B cell (primary cell): ENCODE measurements around the gene CCR2. TPM values are rescaled to one million over a fixed set of nuclear protein-coding genes. Genes with fewer than 3 reads are reported as not detected.

Experiments used
- ATAC-seq: fragments of 200-7000 bp; cut with Tn5 transposase; one replicate; pipeline ENCODE4 v1.10.0; 2021; ENCODE audit warnings: low read depth, mild to moderate bottlenecking, moderate number of reproducible peaks, moderate library complexity
- CTCF ChIA-PET: fragments of 350-600 bp; sonication (Branson Sonifier 250); formaldehyde crosslinking; loops from one replicate; lab custom pipeline; 2021; ENCODE audit warnings: antibody characterized with exemption, inconsistent platforms; lab: Charles Lee
- POLR2A ChIA-PET: fragments of 350-600 bp; sonication (Branson Sonifier 250); formaldehyde crosslinking; loops from one replicate; lab custom pipeline; 2021; ENCODE audit warnings: antibody characterized with exemption; lab: Charles Lee
- DNase-seq: peaks from one replicate; pipeline ENCODE4 v3.0.0; 2013
- H2AFZ ChIP-seq: 2 replicates; pipeline ENCODE4 v1.6.1; 2012; ENCODE audit warnings: mild to moderate bottlenecking, low read depth, low read length; ENCODE audit not compliant: insufficient read depth, poor library complexity, severe bottlenecking
- H3K27ac ChIP-seq, 2 donors: 1 replicate in 1 of 2; 2 replicates in 1 of 2; pipeline ENCODE4 v1.5.1; 2012 to 2013; ENCODE audit warnings: low read length in 2 of 2, mild to moderate bottlenecking in 2 of 2, moderate library complexity in 1 of 2
- H3K27me3 ChIP-seq, 4 experiments: fragments of 200-600 bp in 1 of 4; sonication (generic) in 1 of 4; replicated peaks in 1 of 4; 1 replicate in 2 of 4; 2 replicates in 2 of 4; pipeline versions ENCODE4 v1.6.1 to v1.7.0; 2013 to 2016; ENCODE audit warnings: low read length in 3 of 4, mild to moderate bottlenecking in 2 of 4, mixed read lengths in 1 of 4, moderate library complexity in 1 of 4; ENCODE audit not compliant: insufficient read depth in 4 of 4, control insufficient read depth in 3 of 4; ENCODE audit errors: control extremely low read depth in 1 of 4
- H3K36me3 ChIP-seq, 2 experiments: replicated peaks in 1 of 2; 1 replicate in 1 of 2; 2 replicates in 1 of 2; pipeline versions ENCODE4 v1.6.1 to v1.7.1; 2013; ENCODE audit warnings: low read length in 1 of 2; ENCODE audit not compliant: insufficient read depth in 2 of 2, control insufficient read depth in 1 of 2; ENCODE audit errors: control extremely low read depth in 1 of 2, extremely low read depth in 1 of 2
- H3K4me1 ChIP-seq, 2 donors: fragments of 200-600 bp in 1 of 2; sonication (generic) in 1 of 2; 1 replicate in 1 of 2; 2 replicates in 1 of 2; pipeline versions ENCODE4 v1.5.1 to v1.6.1; 2013 to 2017; ENCODE audit warnings: low read length in 2 of 2; ENCODE audit not compliant: control insufficient read depth in 2 of 2, insufficient read depth in 2 of 2
- H3K4me2 ChIP-seq: replicated peaks from 2 replicates; pipeline ENCODE3; 2012; ENCODE audit warnings: mild to moderate bottlenecking, low read depth, low read length; ENCODE audit not compliant: poor library complexity, severe bottlenecking
- H3K4me3 ChIP-seq, 5 experiments: fragments of 200-600 bp in 1 of 5; sonication (generic) in 1 of 5; 1 replicate in 3 of 5; 2 replicates in 2 of 5; pipeline versions ENCODE4 v1.5.1 to v1.7.0; 2011 to 2016; ENCODE audit warnings: low read length in 4 of 5, mild to moderate bottlenecking in 4 of 5, low read depth in 2 of 5, control low read depth in 1 of 5, moderate library complexity in 1 of 5; ENCODE audit not compliant: insufficient read depth in 1 of 5; ENCODE audit errors: control extremely low read depth in 1 of 5, extremely low read depth in 1 of 5
- H3K79me2 ChIP-seq: fragments of 200-600 bp; sonication (generic); one replicate; pipeline ENCODE4 v1.6.0; 2016; ENCODE audit warnings: low read length; ENCODE audit not compliant: control insufficient read depth, insufficient read depth
- H3K9ac ChIP-seq: fragments of 200-600 bp; sonication (generic); 2 replicates; pipeline ENCODE4 v1.6.1; 2017; ENCODE audit warnings: mild to moderate bottlenecking, low read length, moderate library complexity
- H3K9me3 ChIP-seq, 3 donors: one replicate each; pipeline versions ENCODE4 v1.6.1 to v1.7.1; 2013; ENCODE audit warnings: low read length in 2 of 3; ENCODE audit not compliant: control insufficient read depth in 2 of 3, insufficient read depth in 1 of 3; ENCODE audit errors: control extremely low read depth in 1 of 3
- H4K20me1 ChIP-seq: 2 replicates; pipeline ENCODE4 v1.6.0; 2012; ENCODE audit warnings: mild to moderate bottlenecking, low read length; ENCODE audit not compliant: insufficient read depth, control insufficient read depth, poor library complexity, severe bottlenecking
- H3K27ac Mint-ChIP-seq: one replicate; pipeline ENCODE4 v1.8.0; 2021; ENCODE audit warnings: mixed read lengths
- H3K27me3 Mint-ChIP-seq: one replicate; pipeline ENCODE4 v1.8.0; 2021; ENCODE audit warnings: mixed read lengths
- H3K4me1 Mint-ChIP-seq: one replicate; pipeline ENCODE4 v1.8.0; 2021; ENCODE audit warnings: mixed read lengths
- H3K4me3 Mint-ChIP-seq: one replicate; pipeline ENCODE4 v1.8.0; 2021; ENCODE audit warnings: mixed read lengths
- H3K9me3 Mint-ChIP-seq: one replicate; pipeline ENCODE4 v1.8.0; 2022; ENCODE audit warnings: mixed read lengths; ENCODE audit not compliant: insufficient read depth
- CTCF ChIP-seq: fragments of 200-600 bp; IDR thresholded peaks from one replicate; pipeline ENCODE4 v1.8.0; 2022; ENCODE audit warnings: antibody characterized with exemption, mild to moderate bottlenecking
- EZH2 ChIP-seq: IDR thresholded peaks from 2 replicates; pipeline ENCODE4 v1.6.1; 2012; ENCODE audit warnings: borderline replicate concordance, low read depth, mild to moderate bottlenecking, moderate library complexity, low read length; ENCODE audit not compliant: insufficient read depth, poor library complexity, severe bottlenecking
- WGBS: methylation state at CpG from one replicate; pipeline ENCODE4 v1.1.5; 2013; ENCODE audit warnings: missing lambda C conversion rate; ENCODE audit not compliant: insufficient coverage; 5-methylcytosine and 5-hydroxymethylcytosine counted together
- intact Hi-C: fragments of 100-400 bp; cut with micrococcal nuclease; formaldehyde crosslinking; loops from one replicate; pipeline ENCODE4 v1.10.0; 2022
- polyA plus RNA-seq: library from polyadenylated mRNA; depleted of rRNA; stranded (reverse); fragments of >200 nt; gene quantifications from 2 replicates; pipeline ENCODE4 v1.2.3, GENCODE V29; 2012
- total RNA-seq, 2 donors: library from RNA; stranded (reverse); fragments of 120-200 nt in 1 of 2; gene quantifications; 1 replicate in 1 of 2; 2 replicates in 1 of 2; pipeline versions ENCODE4 v1.2.3 to v1.2.4, GENCODE V29; 2013 to 2022

CCR2 gene
- total and polyA plus RNA-seq, 2 donors (not counting 1 experiment from before 2014, with no cell fraction given), result 0.34 to 0.82 TPM

DNA sequence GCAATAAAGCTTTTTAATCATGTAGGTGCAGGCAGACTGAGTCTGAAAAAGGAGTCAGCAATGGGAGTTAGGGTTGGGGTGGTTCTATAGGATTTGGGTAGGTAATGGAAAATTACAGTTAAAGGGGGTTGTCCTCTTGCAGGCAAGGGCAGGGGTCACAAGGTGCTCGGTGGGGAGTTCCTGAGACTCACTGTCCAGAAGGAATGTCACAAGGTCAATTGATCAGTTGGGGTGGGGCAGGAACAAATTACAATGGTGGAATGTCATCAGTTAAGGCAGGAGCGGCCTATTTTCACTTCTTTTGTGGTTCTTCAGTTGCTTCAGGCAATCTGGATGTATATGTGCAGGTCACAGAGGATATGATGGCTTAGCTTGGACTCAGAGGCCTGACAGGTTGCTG lies 39.1 kb downstream of the CCR2 start:
- CTCF ChIA-PET, result no interaction called here
- 91% methylated on average over 2 of the region's 2 CpGs for WGBS
- H3K9me3 ChIP-seq, result no peaks in the 10 kb centered on the region
- H4K20me1 ChIP-seq, result no peaks in the 10 kb centered on the region
- ATAC-seq (no peak), DNase-seq (no peak)
- H2AFZ ChIP-seq, result no peak overlapping the region
- no peak overlapping the region for H3K9ac ChIP-seq
- intact Hi-C loops, result no loop called here
- H3K9me3 Mint-ChIP-seq, result no peaks in the 10 kb centered on the region
- POLR2A ChIA-PET, result no interaction called here
- no peak overlapping the region for H3K4me2 ChIP-seq
- no peaks in the 10 kb centered on the region for H3K27me3 Mint-ChIP-seq
- H3K4me3 Mint-ChIP-seq, result no peak overlapping the region
- H3K27ac Mint-ChIP-seq, result no peak overlapping the region
- H3K79me2 ChIP-seq, result no peaks in the 10 kb centered on the region
- H3K4me3 ChIP-seq, result no peak overlapping the region
- peaks cover 10 to 16% of the 10 kb centered on the region in 2 donors for H3K4me1 ChIP-seq
- no peak overlapping the region for H3K27ac ChIP-seq
- no peak for TF ChIP-seq CTCF
- TF ChIP-seq EZH2, result no peak
- H3K27me3 ChIP-seq, result no peaks in the 10 kb centered on the region
- peaks cover 24% of the 10 kb centered on the region for H3K4me1 Mint-ChIP-seq
- H3K36me3 ChIP-seq, result no peaks in the 10 kb centered on the region

DNA sequence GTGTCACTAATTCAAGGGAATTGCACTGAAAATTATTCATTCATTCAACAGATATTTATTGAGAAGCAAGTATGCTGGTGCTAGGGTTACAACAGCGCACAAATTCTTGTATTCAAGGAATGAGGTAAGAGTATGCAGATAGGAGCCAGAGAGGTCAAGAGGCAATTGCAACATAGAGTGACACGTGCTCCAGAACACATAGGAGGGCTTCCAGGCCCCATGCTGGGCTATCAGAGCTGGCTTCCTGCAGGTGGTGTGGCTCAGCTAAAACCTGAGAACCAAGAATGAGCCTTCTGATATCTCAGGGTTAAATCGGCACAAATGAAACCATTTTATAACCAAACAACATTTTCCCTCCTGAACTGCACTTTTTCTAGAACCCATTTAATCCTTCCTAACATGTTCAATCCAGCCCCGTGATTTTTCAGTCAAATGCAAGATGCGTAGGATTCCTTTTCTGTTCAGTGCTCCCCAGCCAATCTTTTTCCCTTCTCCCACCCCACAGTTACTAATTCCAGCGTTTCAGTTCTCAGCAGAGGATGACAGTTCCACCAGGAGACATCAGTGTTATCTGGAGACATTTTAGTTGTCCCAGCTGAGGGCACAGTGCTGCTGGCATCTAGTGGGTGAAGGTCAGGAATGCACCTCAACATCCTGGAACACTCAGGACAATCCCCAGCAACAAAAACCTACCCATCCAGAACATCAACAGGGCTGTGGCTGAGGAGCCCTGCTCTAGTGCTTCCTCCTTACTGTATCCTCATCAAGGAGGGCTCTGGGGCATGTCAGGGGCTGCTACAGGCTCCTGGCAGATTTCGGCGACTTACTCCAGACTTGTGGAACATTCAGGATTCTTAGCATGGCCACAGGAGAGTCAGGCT lies 39.9 kb downstream of the CCR2 start:
- no peak overlapping the region for H3K4me2 ChIP-seq

More for the DNA sequence above, 39.9 kb downstream of the CCR2 start:
- Mint-ChIP-seq H3K27me3 (no peaks in the 10 kb centered on the region), H3K4me3 (no peak overlapping the region), H3K9me3 (no peaks in the 10 kb centered on the region), H3K4me1 (peaks cover 24% of the 10 kb centered on the region), H3K27ac (no peak overlapping the region)
- Histone ChIP-seq H3K36me3 (no peaks in the 10 kb centered on the region), H3K27me3 (no peaks in the 10 kb centered on the region), H3K9me3 (no peaks in the 10 kb centered on the region), H3K9ac (no peak overlapping the region), H4K20me1 (no peaks in the 10 kb centered on the region), H3K79me2 (no peaks in the 10 kb centered on the region), H3K4me1 (peaks cover 10 to 16% of the 10 kb centered on the region in 2 donors), H3K4me3 (no peak overlapping the region), H3K27ac (no peak overlapping the region), H2AFZ (no peak overlapping the region)
- no peak for TF ChIP-seq EZH2
- no peak for TF ChIP-seq CTCF
- DNase-seq (no peak), ATAC-seq (no peak)
- ChIA-PET CTCF (no interaction called here), POLR2A (no interaction called here)
- intact Hi-C loops, result no loop called here
- 86% methylated on average over 7 of the region's 8 CpGs for WGBS
